Mesothelial cell of epicardium (in vitro differentiated cells): Measurements from ENCODE around the gene HECW1. TPM values are rescaled to one million over a fixed set of nuclear protein-coding genes. Genes with fewer than 3 reads are reported as not detected.

Source experiments
- DNase-seq, 2 experiments: peaks; one replicate each; pipeline ENCODE4 v3.0.0; 2021; ENCODE audit warnings: low spot score in 2 of 2; ENCODE audit not compliant: unreplicated experiment in 2 of 2
- H3K27ac Mint-ChIP-seq: 2 replicates; pipeline ENCODE4 v1.8.0; 2021; ENCODE audit warnings: mixed read lengths
- H3K27me3 Mint-ChIP-seq: 2 replicates; pipeline ENCODE4 v1.8.0; 2021; ENCODE audit warnings: low read depth, mixed read lengths
- H3K36me3 Mint-ChIP-seq: 2 replicates; pipeline ENCODE4 v1.8.0; 2021; ENCODE audit warnings: mixed read lengths
- H3K4me1 Mint-ChIP-seq: 2 replicates; pipeline ENCODE4 v1.8.0; 2021; ENCODE audit warnings: mixed read lengths
- H3K4me3 Mint-ChIP-seq: 2 replicates; pipeline ENCODE4 v1.8.0; 2021; ENCODE audit warnings: mild to moderate bottlenecking, moderate library complexity, mixed read lengths
- H3K9me3 Mint-ChIP-seq: 2 replicates; pipeline ENCODE4 v1.8.0; 2021; ENCODE audit warnings: mixed read lengths
- total RNA-seq: library from RNA; stranded (reverse); gene quantifications from 3 replicates; pipeline ENCODE4 v1.2.1, GENCODE V29; 2021
- TF ChIP-seq, protein P1 (sequence below): fragments of 200-600 bp; sonication (generic); IDR thresholded peaks from one replicate; pipeline ENCODE4 v1.5.0; 2021; ENCODE audit warnings: antibody characterized with exemption; ENCODE audit not compliant: unreplicated experiment

Gene HECW1
- total RNA-seq, 1 donor from 2014 or later: 1.4 TPM

DNA sequence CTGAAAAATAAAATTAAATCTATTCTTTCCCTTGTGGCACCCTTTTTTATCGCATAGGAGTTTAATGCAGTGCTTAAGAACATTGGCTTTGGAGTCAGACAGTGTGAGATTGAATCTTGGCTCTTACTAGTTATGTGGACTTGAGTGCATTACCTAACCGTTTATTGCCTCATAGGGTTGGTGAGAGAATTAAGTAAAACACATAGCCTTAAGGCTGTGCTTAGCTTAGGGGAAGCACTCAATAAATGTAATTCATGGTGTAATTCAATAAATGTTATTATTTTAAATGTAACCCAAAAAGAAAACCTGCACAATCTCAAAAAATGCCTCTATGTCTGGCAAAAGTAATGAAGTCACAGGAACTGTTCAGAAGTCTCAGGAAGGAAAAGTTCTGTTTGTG lies 473.1 kb downstream of the HECW1 start:
- Mint-ChIP-seq H3K27ac (no peak overlapping the region), H3K4me1 (peaks cover 22% of the 10 kb centered on the region), H3K4me3 (no peak overlapping the region), H3K9me3 (no peaks in the 10 kb centered on the region), H3K27me3 (peaks cover 3% of the 10 kb centered on the region), H3K36me3 (no peaks in the 10 kb centered on the region)
- TF ChIP-seq, protein P1, sequence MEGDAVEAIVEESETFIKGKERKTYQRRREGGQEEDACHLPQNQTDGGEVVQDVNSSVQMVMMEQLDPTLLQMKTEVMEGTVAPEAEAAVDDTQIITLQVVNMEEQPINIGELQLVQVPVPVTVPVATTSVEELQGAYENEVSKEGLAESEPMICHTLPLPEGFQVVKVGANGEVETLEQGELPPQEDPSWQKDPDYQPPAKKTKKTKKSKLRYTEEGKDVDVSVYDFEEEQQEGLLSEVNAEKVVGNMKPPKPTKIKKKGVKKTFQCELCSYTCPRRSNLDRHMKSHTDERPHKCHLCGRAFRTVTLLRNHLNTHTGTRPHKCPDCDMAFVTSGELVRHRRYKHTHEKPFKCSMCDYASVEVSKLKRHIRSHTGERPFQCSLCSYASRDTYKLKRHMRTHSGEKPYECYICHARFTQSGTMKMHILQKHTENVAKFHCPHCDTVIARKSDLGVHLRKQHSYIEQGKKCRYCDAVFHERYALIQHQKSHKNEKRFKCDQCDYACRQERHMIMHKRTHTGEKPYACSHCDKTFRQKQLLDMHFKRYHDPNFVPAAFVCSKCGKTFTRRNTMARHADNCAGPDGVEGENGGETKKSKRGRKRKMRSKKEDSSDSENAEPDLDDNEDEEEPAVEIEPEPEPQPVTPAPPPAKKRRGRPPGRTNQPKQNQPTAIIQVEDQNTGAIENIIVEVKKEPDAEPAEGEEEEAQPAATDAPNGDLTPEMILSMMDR: no peak
- DNase-seq: no peak

DNA sequence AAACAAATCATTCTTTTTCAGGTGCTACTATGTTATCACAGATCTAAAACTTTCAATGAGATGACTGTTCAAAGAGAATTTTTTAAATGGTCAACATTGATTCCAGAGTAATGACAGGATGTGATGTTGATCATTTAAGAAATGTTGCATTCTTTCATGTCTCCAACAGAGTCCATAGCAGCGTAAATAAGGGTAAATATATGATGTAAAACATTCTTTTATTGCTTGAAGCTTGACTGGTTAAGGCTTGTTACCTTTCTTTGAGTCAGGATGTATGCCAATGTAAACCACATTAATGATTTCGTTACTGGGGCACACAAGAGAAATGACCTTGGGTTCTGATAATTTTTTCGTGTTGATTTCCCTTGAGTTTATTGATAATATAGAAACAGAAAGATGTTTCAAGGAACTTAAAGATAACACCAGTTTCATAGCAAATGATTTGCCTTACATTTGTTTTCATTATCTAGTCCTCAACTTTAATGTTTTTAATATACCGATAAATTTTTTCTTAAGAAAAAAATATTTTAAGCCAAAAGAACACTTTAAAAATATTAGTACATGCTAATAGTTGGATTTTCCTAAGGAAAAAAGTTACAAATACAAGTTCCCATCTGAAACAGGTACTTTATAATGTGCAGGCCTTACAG lies 473.9 kb downstream of the HECW1 start:
- H3K27me3 Mint-ChIP-seq: no peaks in the 10 kb centered on the region
- H3K4me1 Mint-ChIP-seq: peaks cover 22% of the 10 kb centered on the region
- TF ChIP-seq, protein P1: no peak
- H3K27ac Mint-ChIP-seq: no peak overlapping the region
- no peaks in the 10 kb centered on the region for H3K9me3 Mint-ChIP-seq
- DNase-seq: no peak
- H3K36me3 Mint-ChIP-seq: no peaks in the 10 kb centered on the region
- H3K4me3 Mint-ChIP-seq: no peak overlapping the region

GRCh38 chr7:43588477-43589132 lies 476.2 kb downstream of the HECW1 start:
- no peaks in the 10 kb centered on the region for H3K27me3 Mint-ChIP-seq
- no peaks in the 10 kb centered on the region for H3K36me3 Mint-ChIP-seq
- H3K4me1 Mint-ChIP-seq: peaks cover 25% of the 10 kb centered on the region
- TF ChIP-seq, protein P1: no peak
- no peak overlapping the region for H3K27ac Mint-ChIP-seq
- no peak for DNase-seq
- H3K9me3 Mint-ChIP-seq: peaks cover 3% of the 10 kb centered on the region
- H3K4me3 Mint-ChIP-seq: no peak overlapping the region

DNA sequence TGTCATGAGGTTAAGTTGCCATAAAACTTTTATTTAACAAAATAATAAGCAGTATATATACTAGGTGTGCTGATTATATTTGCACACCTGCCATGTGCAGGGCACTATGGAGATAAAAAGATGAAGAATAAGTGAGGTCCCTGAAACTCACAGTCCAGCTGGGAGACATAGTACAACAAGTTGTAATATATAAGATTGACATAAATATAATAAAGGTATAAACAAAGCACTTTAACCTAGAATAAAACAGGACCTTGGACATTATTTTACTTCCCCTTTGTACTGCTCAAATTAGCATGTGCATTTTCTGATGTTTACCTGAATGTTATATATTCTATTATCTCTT lies 476.7 kb downstream of the HECW1 start:
- H3K36me3 Mint-ChIP-seq: no peaks in the 10 kb centered on the region

GRCh38 chr7:43589728-43590127 lies 477.3 kb downstream of the HECW1 start:
- H3K27ac Mint-ChIP-seq: no peak overlapping the region
- H3K4me3 Mint-ChIP-seq: no peak overlapping the region
- peaks cover 3% of the 10 kb centered on the region for H3K9me3 Mint-ChIP-seq
- no peaks in the 10 kb centered on the region for H3K27me3 Mint-ChIP-seq
- TF ChIP-seq, protein P1: no peak
- peaks cover 15% of the 10 kb centered on the region for H3K4me1 Mint-ChIP-seq
- no peak for DNase-seq
- no peaks in the 10 kb centered on the region for H3K36me3 Mint-ChIP-seq

More for the DNA sequence above, 476.7 kb downstream of the HECW1 start:
- DNase-seq: no peak
- peaks cover 3% of the 10 kb centered on the region for H3K9me3 Mint-ChIP-seq
- no peak overlapping the region for H3K27ac Mint-ChIP-seq
- H3K27me3 Mint-ChIP-seq: no peaks in the 10 kb centered on the region
- TF ChIP-seq, protein P1: no peak
- no peak overlapping the region for H3K4me3 Mint-ChIP-seq
- H3K4me1 Mint-ChIP-seq: peaks cover 21% of the 10 kb centered on the region
